Large intestine (tissue), 3 donors: ENCODE measurements around the gene TNP1. TPM values are rescaled to one million over a fixed set of nuclear protein-coding genes. Genes with fewer than 3 reads are reported as not detected.

Experiments
- DNase-seq, 2 donors: peaks; one replicate each; pipeline versions ENCODE4 v3.0.0 to v3.0.0-alpha.2; 2013
- H3K27ac ChIP-seq: one replicate; pipeline ENCODE4 v1.5.1; 2013; ENCODE audit warnings: low read length
- H3K27me3 ChIP-seq: 2 replicates; pipeline ENCODE4 v1.6.1; 2013; ENCODE audit warnings: low read length; ENCODE audit not compliant: control insufficient read depth, insufficient read depth
- H3K36me3 ChIP-seq: 2 replicates; pipeline ENCODE4 v1.6.1; 2013; ENCODE audit warnings: low read length; ENCODE audit not compliant: control insufficient read depth, insufficient read depth
- H3K4me1 ChIP-seq: one replicate; pipeline ENCODE4 v1.6.1; 2013; ENCODE audit warnings: low read length; ENCODE audit not compliant: control insufficient read depth, insufficient read depth
- H3K4me3 ChIP-seq: one replicate; pipeline ENCODE4 v1.5.1; 2013; ENCODE audit warnings: low read length
- H3K9me3 ChIP-seq: one replicate; pipeline ENCODE4 v1.6.1; 2013; ENCODE audit warnings: mild to moderate bottlenecking, low read depth, low read length, moderate library complexity; ENCODE audit not compliant: control insufficient read depth
- WGBS: methylation state at CpG from one replicate; pipeline ENCODE4 v1.1.5; 2013; ENCODE audit warnings: low lambda C conversion rate; ENCODE audit not compliant: insufficient coverage; 5-methylcytosine and 5-hydroxymethylcytosine counted together
- polyA plus RNA-seq: library from polyadenylated mRNA; unstranded; fragments of 120-200 nt; gene quantifications from one replicate; pipeline ENCODE4 v1.2.1, GENCODE V29; 2013

Gene TNP1
- polyA plus RNA-seq, 1 donor = not detected

- Histone ChIP-seq H3K9me3 (no peaks in the 10 kb centered on the region), H3K27me3 (no peaks in the 10 kb centered on the region), H3K4me1 (peaks cover 23% of the 10 kb centered on the region), H3K27ac (no peak overlapping the region), H3K4me3 (no peak overlapping the region), H3K36me3 (no peaks in the 10 kb centered on the region)
- no peak for DNase-seq
- 86% methylated on average over 4 of the region's 8 CpGs for WGBS
Observed at GRCh38 chr2:216862628-216863398, 2.9 kb upstream of the TNP1 start.

- WGBS = no CpG with 5 or more reads among the region's 2 CpGs
- Histone ChIP-seq H3K4me1 (peaks cover 44% of the 10 kb centered on the region), H3K27ac (no peak overlapping the region), H3K36me3 (no peaks in the 10 kb centered on the region), H3K4me3 (no peak overlapping the region), H3K9me3 (no peaks in the 10 kb centered on the region), H3K27me3 (no peaks in the 10 kb centered on the region)
- no peak for DNase-seq
Observed at GRCh38 chr2:216860426-216861137, 718 bp upstream of the TNP1 start.

GRCh38 chr2:216858312-216858711, 1.6 kb downstream of the TNP1 start:
- H3K4me3 ChIP-seq = no peak overlapping the region
- no peak overlapping the region for H3K27ac ChIP-seq
- WGBS = no CpG with 5 or more reads among the region's 3 CpGs
- no peak for DNase-seq
- H3K27me3 ChIP-seq = no peaks in the 10 kb centered on the region
- peaks cover 35% of the 10 kb centered on the region for H3K4me1 ChIP-seq
- H3K36me3 ChIP-seq = no peaks in the 10 kb centered on the region
- no peaks in the 10 kb centered on the region for H3K9me3 ChIP-seq

GRCh38 chr2:216857131-216857550, 2.7 kb downstream of the TNP1 start:
- Histone ChIP-seq H3K4me3 (no peak overlapping the region), H3K27ac (peak overlapping the region; percentile 93), H3K9me3 (no peaks in the 10 kb centered on the region), H3K36me3 (no peaks in the 10 kb centered on the region), H3K27me3 (no peaks in the 10 kb centered on the region), H3K4me1 (peaks cover 32% of the 10 kb centered on the region)
- peak; percentile 82 to 91 for DNase-seq
- WGBS = 40% methylated on average over 1 of the region's 3 CpGs

GRCh38 chr2:216856406-216857065, 3.3 kb downstream of the TNP1 start:
- H3K27ac ChIP-seq = peak overlapping the region; percentile 93
- peak; percentile 55 to 80 for DNase-seq
- no peak overlapping the region for H3K4me3 ChIP-seq

GRCh38 chr2:216855605-216856004, 4.3 kb downstream of the TNP1 start:
- Histone ChIP-seq H3K4me3 (no peak overlapping the region), H3K27ac (peak overlapping the region; percentile 93)
- WGBS = 92% methylated on average over 2 of the region's 3 CpGs

More at GRCh38 chr2:216856406-216857065, 3.3 kb downstream of the TNP1 start:
- peaks cover 34% of the 10 kb centered on the region for H3K4me1 ChIP-seq
- WGBS = no CpG with 5 or more reads among the region's 5 CpGs
- no peaks in the 10 kb centered on the region for H3K36me3 ChIP-seq
- H3K27me3 ChIP-seq = no peaks in the 10 kb centered on the region
- H3K9me3 ChIP-seq = no peaks in the 10 kb centered on the region

GRCh38 chr2:216855079-216855478, 4.8 kb downstream of the TNP1 start:
- H3K9me3 ChIP-seq = no peaks in the 10 kb centered on the region
- WGBS = no CpG with 5 or more reads among the region's 4 CpGs

More at GRCh38 chr2:216855605-216856004, 4.3 kb downstream of the TNP1 start:
- Histone ChIP-seq H3K36me3 (no peaks in the 10 kb centered on the region), H3K27me3 (no peaks in the 10 kb centered on the region), H3K4me1 (peaks cover 38% of the 10 kb centered on the region), H3K9me3 (no peaks in the 10 kb centered on the region)
- DNase-seq = no peak

GRCh38 chr2:216851486-216852090, 8.3 kb downstream of the TNP1 start:
- WGBS = 80% methylated on average over 1 of the region's 1 CpG
- no peaks in the 10 kb centered on the region for H3K27me3 ChIP-seq
- peak overlapping the region; percentile 4 for H3K27ac ChIP-seq
- peaks cover 25% of the 10 kb centered on the region for H3K4me1 ChIP-seq
- H3K36me3 ChIP-seq = no peaks in the 10 kb centered on the region
- H3K9me3 ChIP-seq = no peaks in the 10 kb centered on the region
- DNase-seq = peak; percentile 60 to 77
- no peak overlapping the region for H3K4me3 ChIP-seq

More at GRCh38 chr2:216855079-216855478, 4.8 kb downstream of the TNP1 start:
- Histone ChIP-seq H3K27me3 (no peaks in the 10 kb centered on the region), H3K27ac (no peak overlapping the region), H3K4me1 (peaks cover 38% of the 10 kb centered on the region), H3K4me3 (no peak overlapping the region), H3K36me3 (no peaks in the 10 kb centered on the region)
- no peak for DNase-seq

GRCh38 chr2:216850665-216851322, 9.1 kb downstream of the TNP1 start:
- peak overlapping the region; percentile 4 for H3K27ac ChIP-seq
- WGBS = no CpG with 5 or more reads among the region's 6 CpGs
- H3K4me1 ChIP-seq = peaks cover 17% of the 10 kb centered on the region
- DNase-seq = no peak
- no peaks in the 10 kb centered on the region for H3K9me3 ChIP-seq
- no peaks in the 10 kb centered on the region for H3K27me3 ChIP-seq
- H3K36me3 ChIP-seq = no peaks in the 10 kb centered on the region
- H3K4me3 ChIP-seq = no peak overlapping the region
